Upper lobe of left lung (tissue), 4 donors: ENCODE measurements around the gene FGF13.

ENCODE experiments used
- POLR2A ChIP-seq, 4 donors: fragments of 450-650 bp; IDR thresholded peaks; one replicate each; pipeline ENCODE4 v1.5.1; 2016 to 2017; ENCODE audit warnings: antibody characterized with exemption in 4 of 4, mild to moderate bottlenecking in 2 of 4
- TF ChIP-seq, protein P1 (sequence below), 6 experiments: fragments of 450-650 bp in 4 of 6; fragments of 200-600 bp in 2 of 6; sonication (generic) in 2 of 6; IDR thresholded peaks; one replicate each; pipeline ENCODE4 v1.5.1; 2016 to 2019; ENCODE audit warnings: antibody characterized with exemption in 6 of 6

DNA sequence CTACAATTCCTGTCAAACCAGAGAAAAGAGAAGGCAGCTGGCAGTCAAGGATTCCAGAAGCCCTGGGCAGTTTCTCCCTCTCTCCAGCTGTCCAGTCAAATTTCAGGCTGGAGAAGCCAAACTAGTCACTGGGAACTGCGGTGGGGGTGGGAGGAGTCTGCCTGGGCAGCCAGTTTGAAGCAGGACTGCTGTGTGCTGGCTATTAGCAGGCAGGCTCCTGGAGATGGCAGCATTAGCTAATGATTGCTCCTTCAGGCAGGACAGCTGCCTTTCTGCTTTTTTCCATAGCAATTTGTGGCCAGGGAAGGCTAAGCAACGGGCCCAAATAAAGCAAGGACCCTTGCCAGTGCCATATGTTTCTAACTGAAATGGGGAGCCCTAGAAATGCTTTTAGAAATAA is 44.7 kb upstream of the FGF13 start:
- TF ChIP-seq, protein P1, sequence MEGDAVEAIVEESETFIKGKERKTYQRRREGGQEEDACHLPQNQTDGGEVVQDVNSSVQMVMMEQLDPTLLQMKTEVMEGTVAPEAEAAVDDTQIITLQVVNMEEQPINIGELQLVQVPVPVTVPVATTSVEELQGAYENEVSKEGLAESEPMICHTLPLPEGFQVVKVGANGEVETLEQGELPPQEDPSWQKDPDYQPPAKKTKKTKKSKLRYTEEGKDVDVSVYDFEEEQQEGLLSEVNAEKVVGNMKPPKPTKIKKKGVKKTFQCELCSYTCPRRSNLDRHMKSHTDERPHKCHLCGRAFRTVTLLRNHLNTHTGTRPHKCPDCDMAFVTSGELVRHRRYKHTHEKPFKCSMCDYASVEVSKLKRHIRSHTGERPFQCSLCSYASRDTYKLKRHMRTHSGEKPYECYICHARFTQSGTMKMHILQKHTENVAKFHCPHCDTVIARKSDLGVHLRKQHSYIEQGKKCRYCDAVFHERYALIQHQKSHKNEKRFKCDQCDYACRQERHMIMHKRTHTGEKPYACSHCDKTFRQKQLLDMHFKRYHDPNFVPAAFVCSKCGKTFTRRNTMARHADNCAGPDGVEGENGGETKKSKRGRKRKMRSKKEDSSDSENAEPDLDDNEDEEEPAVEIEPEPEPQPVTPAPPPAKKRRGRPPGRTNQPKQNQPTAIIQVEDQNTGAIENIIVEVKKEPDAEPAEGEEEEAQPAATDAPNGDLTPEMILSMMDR (IDR thresholded peaks at IDR 0.05): no peak
- no peak for TF ChIP-seq POLR2A (IDR thresholded peaks at IDR 0.05)
